GM19238 (cell line): ENCODE measurements around the gene PFKL.
"Not testable (repeated sequence)": the region's sequence is repeated elsewhere in the genome, so short reads cannot be mapped to it uniquely, and the experiment has no call there.

Source experiments
- DNase-seq: peaks from one replicate; pipeline ENCODE4 v3.0.0; 2011; ENCODE audit warnings: low spot score; ENCODE audit not compliant: insufficient read length

PFKL gene

DNA sequence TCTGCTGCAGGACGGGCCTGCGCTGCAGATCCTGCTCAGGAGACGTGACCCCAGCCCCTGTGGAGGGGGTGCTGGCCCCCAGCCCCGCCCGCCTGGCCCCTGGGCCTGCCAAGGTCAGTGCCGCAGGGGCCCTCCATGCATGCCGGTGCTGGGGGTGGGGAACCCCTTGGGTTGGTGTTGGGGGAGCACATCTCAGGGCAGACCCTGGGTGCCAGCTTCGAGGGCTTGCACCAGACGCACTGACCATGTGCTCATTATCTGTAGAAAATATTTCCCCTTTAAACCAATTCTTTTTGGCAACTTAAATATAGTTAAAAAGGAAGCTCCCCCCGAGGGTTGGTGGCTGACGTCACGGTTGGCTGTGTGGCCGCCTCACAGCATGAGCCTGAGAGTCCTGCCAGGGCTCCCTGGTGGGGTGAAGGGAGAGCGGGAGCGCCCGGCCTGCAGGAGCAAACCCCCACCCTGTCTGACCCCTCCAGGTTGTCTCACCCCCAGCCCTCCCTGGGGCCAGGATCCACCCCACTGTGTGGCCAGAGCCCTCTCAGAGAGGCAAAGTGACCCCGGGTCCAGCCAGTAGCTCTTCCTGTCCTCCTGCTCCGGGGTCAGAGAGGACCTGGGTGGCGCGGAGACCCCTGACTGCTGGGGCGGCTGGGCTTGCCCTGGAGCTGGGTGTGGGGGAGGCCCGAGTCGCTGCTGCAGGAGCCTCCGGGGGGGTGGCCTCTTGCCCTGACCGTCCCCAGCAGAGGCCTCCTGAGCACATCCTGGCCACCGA is 5.3 kb upstream of the PFKL start:
- no peak for DNase-seq

DNA sequence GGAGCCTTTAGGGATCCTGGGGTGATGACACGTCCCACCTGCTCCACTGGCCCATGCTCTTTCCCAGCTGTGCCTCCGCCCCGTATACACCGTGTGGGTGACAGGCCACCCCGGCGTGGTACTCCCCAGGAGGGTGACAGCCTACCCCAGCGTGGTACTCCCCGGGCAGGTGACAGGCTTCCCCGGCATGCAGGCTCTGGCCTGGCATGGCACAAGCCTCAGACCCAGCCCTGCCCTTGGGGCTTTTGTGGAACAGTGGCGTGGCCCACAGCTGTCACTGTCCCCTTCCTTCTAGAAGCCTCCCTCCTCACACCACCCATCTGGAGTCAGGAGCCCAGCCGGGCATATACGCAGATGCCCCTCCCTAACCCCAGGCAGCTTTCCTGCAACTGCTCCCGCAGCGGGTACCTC is 4.7 kb upstream of the PFKL start:
- DNase-seq, result no peak

DNA sequence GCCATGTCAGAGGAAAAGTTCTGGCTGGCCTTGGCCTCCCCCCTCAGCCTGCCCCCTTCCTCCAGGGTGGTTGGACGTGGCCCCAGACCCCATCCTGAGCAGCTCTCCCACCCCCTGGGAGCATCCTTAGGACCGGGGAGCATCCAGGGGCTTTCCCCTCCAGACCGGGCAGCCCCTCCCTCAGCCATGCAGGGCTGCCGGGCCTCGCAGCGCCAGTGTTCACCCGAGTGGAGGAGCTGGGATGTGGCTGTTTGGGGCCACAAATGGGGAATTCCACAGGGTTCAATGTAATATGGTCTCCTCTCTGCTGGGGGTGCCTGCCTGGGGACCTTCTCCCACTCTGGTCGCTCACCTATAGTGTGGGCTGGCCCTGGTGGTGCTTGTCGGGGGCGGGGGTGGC is 4.2 kb upstream of the PFKL start:
- DNase-seq, result no peak

DNA sequence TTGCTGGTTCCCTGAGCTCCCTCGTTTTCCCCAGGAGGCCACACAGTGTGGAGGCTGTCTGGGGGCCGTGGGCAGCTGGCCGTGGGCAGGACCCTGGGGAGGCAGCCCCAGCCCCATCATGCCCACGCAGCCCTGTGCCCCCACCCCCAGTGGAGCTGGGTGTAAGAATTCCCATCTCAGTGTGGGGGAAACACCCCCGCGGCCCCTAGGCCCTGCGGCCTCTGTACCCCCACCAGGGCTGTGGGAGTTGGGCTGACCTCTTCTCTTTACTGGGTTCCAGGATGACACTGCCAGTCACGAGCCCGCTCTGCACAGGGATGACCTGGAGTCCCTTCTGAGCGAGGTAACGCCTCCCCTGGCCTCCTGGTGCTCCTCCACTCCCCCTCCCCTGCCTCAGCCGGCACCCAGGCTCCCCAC is 3.7 kb upstream of the PFKL start:
- no peak for DNase-seq

DNA sequence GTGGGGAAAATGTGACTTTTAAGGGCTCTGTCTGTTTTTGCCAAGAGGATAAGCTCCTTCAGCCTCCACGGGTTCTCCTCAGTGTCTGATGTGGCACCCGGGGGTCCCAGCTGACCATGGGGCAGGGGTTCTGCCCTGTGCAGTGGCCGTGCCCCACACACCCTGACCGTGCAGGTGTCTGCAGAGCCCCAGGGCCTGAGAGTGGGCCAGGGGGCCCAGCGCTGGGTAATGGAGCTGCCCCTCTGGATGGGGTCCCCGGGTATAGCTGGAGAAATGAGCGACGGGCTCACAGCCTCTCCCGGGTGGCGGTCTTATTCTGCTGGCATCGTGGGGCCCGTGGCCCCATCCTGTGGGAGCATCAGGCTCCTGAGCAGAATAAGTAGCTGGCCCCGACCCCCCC is 2.9 kb upstream of the PFKL start:
- DNase-seq, result no peak

DNA sequence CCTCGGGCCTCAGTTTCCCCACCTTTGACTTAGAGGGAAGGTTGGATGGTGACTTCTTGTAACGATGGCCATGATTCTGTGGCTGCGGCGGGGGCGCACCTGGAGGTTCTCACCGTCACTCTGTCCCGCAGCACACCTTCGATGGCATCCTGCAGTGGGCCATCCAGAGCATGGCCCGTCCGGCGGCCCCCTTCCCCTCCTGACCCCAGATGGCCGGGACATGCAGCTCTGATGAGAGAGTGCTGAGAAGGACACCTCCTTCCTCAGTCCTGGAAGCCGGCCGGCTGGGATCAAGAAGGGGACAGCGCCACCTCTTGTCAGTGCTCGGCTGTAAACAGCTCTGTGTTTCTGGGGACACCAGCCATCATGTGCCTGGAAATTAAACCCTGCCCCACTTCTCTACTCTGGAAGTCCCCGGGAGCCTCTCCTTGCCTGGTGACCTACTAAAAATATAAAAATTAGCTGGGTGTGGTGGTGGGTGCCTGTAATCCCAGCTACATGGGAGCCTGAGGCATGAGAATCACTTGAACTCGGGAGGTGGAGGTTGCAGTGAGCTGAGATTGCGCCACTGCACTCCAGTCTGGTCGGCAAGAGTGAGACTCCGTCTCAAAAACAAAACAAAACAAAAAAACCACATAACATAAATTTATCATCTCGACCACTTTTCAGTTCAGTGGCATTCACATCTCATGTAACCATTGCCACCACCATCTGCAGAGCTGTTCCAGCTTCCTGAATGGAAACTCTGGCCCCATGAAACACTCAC is 2.1 kb upstream of the PFKL start:
- DNase-seq, result peak; percentile 92

DNA sequence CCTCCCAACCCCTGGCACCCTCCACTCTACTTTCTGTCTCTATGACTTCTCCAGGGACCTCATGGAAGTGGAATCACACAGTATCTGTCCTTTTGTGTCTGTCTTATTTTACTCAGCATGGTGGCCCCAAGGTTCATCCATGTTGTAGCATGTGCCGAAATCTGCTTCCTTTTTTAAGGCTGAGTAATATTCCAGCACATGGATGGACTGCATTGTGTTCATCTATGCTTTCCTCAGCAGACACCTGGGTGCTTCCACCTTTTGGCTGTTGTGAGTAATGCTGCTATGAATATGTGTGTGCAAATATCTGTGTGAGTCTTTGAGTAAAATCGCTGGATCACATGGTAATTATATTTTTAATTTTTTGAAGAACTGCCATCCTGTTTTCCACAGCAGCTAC is 1.6 kb upstream of the PFKL start:
- DNase-seq, result no peak

DNA sequence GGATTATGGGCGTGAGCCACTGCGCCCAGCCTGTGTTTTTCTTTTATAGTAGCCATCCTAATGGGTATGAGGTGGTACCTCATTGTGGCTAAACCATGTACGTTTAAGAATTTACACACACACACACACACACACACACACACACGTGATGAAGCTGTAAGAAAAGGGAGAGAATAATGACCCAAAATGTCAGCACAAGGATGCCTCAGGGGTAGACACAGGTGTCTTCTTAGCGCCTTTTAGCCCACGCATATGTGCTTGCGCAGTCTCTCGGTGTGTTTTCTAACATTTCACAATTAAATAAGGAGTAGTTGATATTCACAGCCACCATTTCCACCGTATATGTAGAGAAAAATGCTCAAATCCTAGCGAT is 782 bp upstream of the PFKL start:
- DNase-seq, result no peak

DNA sequence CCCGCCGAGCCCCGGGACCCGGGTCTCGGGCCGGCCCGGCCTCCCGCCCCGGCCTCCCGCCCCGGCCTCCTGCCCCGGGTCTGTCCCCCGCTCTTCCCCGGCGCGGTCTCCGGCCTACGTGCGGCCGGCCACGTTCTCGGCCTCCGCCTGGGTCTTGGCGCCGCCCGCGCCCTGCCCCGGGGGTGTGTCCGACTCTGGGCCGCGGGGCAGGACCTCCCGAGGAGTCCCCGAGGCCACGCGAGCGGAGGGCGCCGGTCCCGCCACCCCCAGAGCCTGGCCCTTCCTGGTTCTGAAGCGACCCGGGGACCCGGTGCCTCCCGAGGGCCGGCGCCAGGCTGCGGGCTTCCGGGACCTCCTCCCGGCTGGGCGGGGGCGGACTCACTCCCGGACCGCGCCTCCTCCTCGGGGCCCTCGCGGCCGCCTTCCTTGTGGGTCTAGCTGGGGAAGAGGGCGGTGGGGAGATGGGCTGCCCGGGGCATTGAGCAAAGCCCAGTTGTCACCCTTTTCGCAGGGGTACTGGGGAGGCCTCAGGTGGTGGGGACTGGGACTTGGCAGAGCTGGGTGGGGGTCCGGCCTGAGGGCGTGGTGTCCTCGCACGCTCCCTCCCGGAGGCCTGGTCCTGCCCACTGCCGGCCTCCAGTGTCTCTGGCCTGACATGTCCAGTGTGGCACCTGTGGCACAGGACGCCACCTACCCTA is 558 bp downstream of the PFKL start:
- DNase-seq, result peak; percentile 92

DNA sequence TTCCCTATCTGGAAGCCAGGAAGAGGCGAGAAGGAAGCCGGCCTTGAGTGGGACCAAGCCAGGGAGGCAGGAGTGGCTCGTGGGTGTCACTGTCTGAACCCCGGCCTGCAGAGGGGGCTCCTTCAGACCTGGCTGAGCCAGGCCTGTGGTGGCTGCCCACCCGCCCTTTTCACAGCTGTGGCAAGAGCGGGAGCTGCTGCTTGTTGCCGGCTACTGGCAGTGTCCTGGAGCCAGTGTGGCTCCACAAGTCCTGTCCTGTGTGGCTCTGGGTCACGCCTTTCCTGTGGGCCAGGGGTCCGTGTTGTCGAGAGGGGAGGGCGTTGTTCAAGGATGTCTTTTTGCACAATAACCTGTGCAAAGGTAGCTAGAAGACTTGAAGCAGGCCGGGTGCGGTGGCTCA is 1.3 kb downstream of the PFKL start:
- DNase-seq, result no peak

DNA sequence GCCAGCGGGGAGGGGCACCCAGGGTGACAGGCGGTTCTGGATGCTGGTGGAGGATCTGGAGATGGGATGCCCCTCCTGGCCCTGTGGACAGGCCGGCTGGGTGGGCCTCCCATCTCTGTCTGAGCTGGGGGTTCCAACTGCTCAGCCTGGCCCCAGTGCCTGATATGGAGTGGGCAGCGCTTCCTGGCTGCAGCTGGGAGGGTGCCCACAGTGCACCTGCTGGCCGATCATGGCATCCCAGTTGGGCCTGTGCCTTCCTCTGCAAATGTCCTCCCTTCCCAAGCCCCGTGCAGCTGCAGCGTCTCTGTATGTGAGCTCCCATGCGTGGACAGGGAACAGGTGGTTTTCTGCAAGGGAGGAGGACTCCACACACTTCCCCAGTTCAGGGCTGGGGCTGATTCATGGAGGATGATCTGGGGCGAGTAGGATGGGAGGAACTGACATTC is 2.1 kb downstream of the PFKL start:
- DNase-seq, result no peak

DNA sequence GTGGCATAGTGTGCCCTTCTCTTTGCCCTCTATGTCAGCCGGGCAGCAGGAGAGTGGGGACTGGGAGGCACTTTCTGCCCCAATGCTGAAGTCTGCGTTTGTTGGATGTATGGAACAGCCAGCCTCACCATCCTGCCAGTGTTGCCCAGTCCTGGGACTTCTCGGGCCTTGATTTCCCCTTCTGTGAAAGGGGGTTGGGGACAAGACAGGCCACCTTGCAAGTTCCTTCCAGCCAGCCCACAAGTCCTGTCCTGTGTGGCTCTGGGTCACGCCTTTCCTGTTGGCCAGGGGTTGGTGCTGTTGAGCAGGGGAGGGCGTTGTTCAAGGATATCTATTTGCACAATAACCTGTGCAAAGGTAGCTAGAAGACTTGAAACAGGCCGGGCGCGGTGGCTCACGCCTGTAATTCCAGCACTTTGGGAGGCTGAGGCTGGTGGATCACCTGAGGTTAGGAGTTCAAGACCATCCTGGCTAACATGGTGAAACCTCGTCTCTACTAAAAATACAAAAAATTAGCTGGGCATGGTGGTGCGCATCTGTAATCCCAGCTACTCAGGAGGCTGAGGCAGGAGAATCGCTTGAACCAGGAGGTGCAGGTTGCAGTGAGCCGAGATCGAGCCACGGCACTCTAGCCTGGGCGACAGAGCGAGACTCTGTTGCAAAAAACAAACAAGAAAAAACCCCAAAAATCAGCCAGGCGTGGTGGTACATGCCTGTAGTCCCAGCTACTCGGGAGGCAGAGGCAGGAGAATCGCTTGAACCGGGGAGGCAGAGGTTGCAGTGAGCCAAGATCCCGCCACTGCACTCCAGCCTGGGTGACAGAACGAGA is 2.9 kb downstream of the PFKL start:
- not testable (repeated sequence) for DNase-seq

DNA sequence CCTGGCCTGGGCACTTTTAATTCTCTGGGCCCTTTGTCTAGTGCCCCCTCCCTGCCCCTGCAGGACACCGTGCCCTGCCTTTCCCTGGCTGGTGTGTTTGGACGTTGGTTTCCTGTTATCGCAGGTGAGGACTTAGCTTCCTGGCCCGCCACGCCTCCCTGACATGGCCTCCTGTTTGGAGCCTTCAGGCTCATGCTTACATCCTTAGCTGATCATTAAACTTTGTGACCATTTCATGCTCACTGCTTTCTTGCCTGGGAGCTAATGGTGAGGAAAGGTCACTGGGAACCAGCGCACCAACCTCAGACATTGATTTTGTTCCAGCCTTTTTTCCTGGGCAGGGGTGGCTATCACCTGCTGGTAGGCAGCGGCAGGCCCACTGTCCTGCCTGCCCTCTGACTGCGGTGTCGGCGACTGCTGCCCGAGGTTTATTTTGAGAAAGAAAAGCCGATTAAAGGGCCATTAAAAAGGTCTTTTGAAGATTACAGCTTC is 3.7 kb downstream of the PFKL start:
- no peak for DNase-seq

DNA sequence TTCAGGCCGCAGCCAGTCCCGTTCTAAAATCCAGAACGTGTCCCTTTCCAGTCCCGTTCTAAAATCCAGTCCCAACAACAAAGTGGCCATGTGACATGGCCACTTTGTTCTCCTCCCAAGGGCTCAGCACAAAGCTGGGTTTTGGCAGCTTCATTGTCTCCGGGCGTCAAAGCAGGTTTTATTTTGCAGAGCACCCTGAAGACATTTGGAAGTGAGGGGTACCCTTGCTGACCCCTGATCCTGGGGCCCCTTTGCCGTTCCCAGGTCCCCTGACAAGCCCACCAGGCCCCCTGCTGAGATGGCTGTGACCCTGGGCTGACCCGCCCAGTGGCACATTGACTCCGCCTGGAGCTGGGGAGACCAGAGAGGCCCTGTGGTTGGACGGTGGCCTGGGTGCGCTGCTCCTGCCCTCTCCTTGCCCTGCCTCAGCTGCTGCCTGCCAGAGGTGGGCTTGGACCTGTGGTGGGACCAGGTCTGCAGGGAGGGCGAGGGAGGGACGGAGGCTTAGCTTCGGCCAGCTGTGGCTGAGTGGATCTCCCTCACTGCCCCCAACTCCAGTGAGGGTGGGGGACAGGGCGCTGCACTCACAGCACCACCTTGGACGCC is 4.3 kb downstream of the PFKL start:
- no peak for DNase-seq

DNA sequence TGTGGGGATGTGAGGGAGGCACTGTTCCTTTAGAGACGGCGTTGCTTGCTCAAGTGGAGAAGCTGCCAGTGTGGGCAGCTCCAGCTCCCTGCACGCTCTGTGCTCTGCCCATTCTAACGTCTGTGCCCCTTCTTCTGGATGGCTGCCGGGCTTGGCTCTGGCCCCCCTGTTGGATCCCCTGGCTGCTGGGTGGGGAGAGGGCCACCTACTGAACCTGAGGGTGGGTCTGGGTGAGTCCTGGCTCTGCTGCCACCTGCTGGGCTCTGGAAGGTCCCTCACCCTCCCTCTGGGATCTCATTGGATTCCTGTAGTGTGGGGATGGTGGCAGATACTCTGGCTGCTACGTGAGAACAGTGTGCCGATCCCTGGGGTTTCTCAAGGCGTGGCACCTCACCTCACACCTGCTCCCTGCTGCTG is 5.0 kb downstream of the PFKL start:
- DNase-seq, result no peak

DNA sequence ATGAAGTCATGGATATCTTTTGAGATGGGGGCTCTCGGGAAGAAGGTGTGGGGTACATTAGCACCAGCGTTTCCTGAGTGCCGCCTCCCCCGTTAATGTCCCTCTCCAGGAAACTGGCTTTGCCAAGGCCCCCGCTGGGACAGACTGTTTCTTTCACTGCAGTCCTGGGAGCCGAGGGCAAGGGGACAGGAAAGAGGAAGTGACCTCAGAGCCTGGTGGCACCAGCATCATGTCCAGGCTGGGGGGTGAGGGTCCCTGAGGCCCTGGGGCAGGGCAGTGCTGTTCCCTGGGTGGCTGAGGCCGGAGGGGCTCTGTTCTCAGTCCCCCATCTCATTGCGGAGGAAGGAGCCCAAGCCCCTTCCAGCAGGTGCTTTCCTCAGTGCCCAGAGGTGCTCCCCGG is 5.8 kb downstream of the PFKL start:
- no peak for DNase-seq

DNA sequence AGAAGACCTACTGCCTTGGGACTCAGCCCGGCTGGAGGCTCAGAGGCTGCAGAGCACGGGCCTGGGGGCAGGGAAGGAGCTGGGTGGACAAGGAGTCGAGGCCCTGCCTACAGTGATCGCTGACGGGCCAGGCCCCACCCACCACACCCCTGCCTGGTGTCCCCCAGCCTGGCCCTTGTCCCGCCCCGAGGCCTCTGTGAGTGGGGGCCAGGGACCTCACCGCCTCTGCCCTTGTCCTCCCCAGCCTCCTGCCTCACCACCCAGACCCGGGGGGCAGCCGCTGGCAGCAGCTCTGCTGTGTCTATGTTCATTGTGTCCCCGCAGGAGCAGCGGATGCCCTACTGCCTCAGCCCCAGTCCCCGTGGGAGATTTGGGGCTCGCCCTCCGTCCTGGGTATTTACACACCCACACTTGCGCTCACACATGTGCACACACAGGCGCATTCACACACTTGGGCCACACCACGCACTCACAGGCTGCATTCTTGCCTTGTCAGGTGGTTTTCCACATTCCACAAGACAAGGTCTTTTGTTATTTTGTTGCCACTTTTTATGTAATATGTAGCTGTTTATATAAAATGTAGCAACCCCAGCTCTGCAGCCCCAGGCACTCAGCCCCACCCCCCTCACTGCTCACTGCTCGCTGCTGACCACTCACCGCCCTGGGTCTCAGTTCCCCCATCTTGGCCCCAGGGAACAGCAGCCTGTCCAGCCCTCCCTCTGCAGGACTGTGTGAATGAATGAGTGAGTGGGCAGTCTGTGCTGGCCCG is 7.3 kb downstream of the PFKL start:
- no peak for DNase-seq

DNA sequence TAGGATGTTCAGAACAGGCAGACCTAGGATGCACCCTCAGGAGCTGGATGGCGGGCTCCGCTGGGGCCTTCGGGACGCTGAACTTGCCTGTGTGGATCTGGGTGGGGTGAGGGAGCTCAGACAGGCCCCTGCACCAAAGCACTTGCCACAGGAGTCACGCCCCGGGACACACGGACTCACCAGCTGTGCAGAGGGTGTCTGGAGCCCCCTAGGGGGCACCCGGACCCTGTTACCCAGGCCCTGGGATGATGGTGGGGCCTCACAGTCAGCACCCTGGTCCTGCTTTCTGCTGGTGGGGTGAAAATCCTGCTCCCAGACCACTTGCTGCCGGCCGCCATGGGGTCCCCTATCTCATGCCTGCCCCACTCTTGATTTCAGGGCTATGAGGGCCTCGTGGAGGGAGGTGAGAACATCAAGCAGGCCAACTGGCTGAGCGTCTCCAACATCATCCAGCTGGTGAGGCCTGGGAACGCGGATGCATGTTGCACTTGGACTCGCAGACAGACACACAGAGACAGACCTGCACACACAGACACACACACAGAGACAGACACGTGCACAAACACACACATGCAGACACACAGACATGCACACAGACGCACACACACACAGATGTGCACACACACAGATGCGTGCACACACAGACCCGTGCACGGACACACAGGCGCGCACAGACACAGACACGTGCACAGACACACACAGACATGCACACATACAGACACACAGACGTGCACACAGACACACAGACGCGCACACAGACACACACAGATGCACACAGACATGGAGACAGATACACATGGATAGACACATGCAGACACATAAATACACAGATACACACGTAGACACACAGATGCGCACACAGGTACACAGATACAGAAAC is 11.0 kb downstream of the PFKL start:
- DNase-seq, result no peak

DNA sequence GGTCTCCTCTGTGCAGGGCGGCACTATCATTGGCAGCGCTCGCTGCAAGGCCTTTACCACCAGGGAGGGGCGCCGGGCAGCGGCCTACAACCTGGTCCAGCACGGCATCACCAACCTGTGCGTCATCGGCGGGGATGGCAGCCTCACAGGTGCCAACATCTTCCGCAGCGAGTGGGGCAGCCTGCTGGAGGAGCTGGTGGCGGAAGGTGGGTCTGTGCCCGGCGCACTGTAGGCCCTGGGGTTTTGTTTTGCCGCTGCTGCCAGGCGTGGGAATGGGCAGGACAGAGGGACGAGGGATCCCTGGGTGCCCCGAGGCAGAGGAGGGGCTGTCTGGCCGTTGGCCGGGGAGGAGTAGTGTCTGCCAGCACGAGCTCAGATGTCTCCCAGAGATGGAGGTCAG is 12.2 kb downstream of the PFKL start:
- DNase-seq, result no peak
